Esophagus muscularis mucosa (tissue), 4 donors: Measurements from ENCODE around the gene VDR. TPM values are rescaled to one million over a fixed set of nuclear protein-coding genes. Genes with fewer than 3 reads are reported as not detected.

Experiments used
- DNase-seq: peaks from one replicate; pipeline ENCODE4 v3.0.0-alpha.2; 2017; ENCODE audit errors: extremely low spot score
- H3K27ac ChIP-seq, 4 donors: fragments of 200-600 bp; sonication (generic); replicated peaks in 1 of 4; 1 replicate in 3 of 4; 2 replicates in 1 of 4; pipeline ENCODE4 v1.5.1; 2016 to 2019; ENCODE audit warnings: mild to moderate bottlenecking in 1 of 4
- H3K27me3 ChIP-seq, 4 donors: fragments of 200-600 bp; sonication (generic); one replicate each; pipeline versions ENCODE4 v1.5.1 to v1.6.0; 2016 to 2019
- H3K36me3 ChIP-seq, 4 donors: fragments of 200-600 bp; sonication (generic); one replicate each; pipeline ENCODE4 v1.5.1; 2016 to 2019
- H3K4me1 ChIP-seq, 4 donors: fragments of 200-600 bp; sonication (generic); one replicate each; pipeline ENCODE4 v1.5.1; 2016 to 2019
- H3K4me3 ChIP-seq, 4 donors: fragments of 200-600 bp; sonication (generic); 1 replicate in 2 of 4; 2 replicates in 2 of 4; pipeline ENCODE4 v1.5.1; 2016 to 2019; ENCODE audit warnings: mild to moderate bottlenecking in 4 of 4, moderate library complexity in 1 of 4
- H3K9me3 ChIP-seq, 4 donors: fragments of 200-600 bp; sonication (generic); 1 replicate in 3 of 4; 2 replicates in 1 of 4; pipeline ENCODE4 v1.5.1; 2016 to 2019
- CTCF ChIP-seq, 3 experiments: fragments of 200-600 bp in 2 of 3; fragments of 450-650 bp in 1 of 3; sonication (generic) in 2 of 3; IDR thresholded peaks; one replicate each; pipeline ENCODE4 v1.5.1; 2017 to 2019; ENCODE audit warnings: antibody characterized with exemption in 3 of 3, mild to moderate bottlenecking in 2 of 3, moderate library complexity in 1 of 3
- EP300 ChIP-seq: sonication (generic); formaldehyde crosslinking; IDR thresholded peaks from one replicate; pipeline ENCODE4 v1.6.1; 2017; ENCODE audit warnings: antibody characterized with exemption
- POLR2A ChIP-seq: fragments of 450-650 bp; IDR thresholded peaks from one replicate; pipeline ENCODE4 v1.6.1; 2017; ENCODE audit warnings: antibody characterized with exemption, moderate library complexity, mild to moderate bottlenecking, low read depth
- POLR2AphosphoS5 ChIP-seq, 2 donors: sonication (generic); formaldehyde crosslinking; IDR thresholded peaks; one replicate each; pipeline ENCODE4 v1.6.1; 2017; ENCODE audit warnings: antibody characterized with exemption in 2 of 2
- WGBS: methylation state at CpG from one replicate; pipeline ENCODE4 v1.1.5; 2018; 5-methylcytosine and 5-hydroxymethylcytosine counted together
- intact Hi-C: fragments of 100-400 bp; cut with DNase I; formaldehyde crosslinking; loops from one replicate; pipeline ENCODE4 v1.15.1; 2023
- total RNA-seq, 4 donors: library from RNA; depleted of rRNA; stranded (reverse); fragments of >200 nt; gene quantifications; one replicate each; pipeline versions ENCODE4 v1.1.0 to v1.2.1, GENCODE V29; 2016

Gene VDR
- total RNA-seq, 4 donors from 2014 or later, result 0.42 to 2.8 (median 2.1) TPM

DNA sequence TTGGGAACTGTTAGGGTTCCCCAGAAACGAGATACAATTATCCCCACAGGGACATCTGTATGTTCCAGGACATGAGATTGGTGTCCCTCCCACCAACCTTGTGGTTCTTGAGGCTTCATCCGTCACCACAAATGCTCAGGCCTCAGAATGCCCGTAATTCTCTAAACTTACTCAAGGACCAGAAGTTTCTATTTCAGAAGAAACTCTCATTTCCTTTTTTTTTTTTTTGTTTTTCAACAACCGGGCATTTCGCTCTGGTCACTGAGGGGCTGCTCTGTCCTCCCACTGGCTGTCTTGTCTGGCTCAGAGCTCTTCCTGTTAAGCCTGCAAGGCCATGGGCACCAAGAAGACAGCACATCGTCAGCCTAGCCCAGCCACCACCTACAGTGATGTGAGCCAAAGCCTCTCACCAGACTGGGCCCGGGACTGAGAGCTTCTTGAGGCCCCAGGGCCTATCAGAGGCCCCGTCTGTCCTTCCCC lies 36.2 kb downstream of the VDR start:
- no peaks in the 10 kb centered on the region for H3K9me3 ChIP-seq
- H3K27me3 ChIP-seq, result no peaks in the 10 kb centered on the region
- intact Hi-C loops, result no loop called here
- DNase-seq, result no peak
- H3K4me3 ChIP-seq, result no peak overlapping the region
- TF ChIP-seq CTCF (IDR thresholded peaks at IDR 0.05), result no peak
- TF ChIP-seq POLR2A, result no peak
- 79% methylated on average over 8 of the region's 8 CpGs for WGBS
- H3K4me1 ChIP-seq, result peaks cover 12 to 13% (median 13%) of the 10 kb centered on the region in 4 donors
- no peak overlapping the region for H3K27ac ChIP-seq
- no peaks in the 10 kb centered on the region for H3K36me3 ChIP-seq

- intact Hi-C loops, result no loop called here
- no peak overlapping the region for H3K27ac ChIP-seq
- peaks cover 12 to 13% (median 13%) of the 10 kb centered on the region in 4 donors for H3K4me1 ChIP-seq
- no peaks in the 10 kb centered on the region for H3K27me3 ChIP-seq
- no peak overlapping the region for H3K4me3 ChIP-seq
- no peak for TF ChIP-seq EP300
- no peak for TF ChIP-seq POLR2A
- TF ChIP-seq CTCF (IDR thresholded peaks at IDR 0.05), result no peak
- TF ChIP-seq POLR2AphosphoS5 (IDR thresholded peaks at IDR 0.05), result no peak
- DNase-seq, result no peak
- H3K9me3 ChIP-seq, result no peaks in the 10 kb centered on the region
- WGBS, result 91% methylated on average over 2 of the region's 2 CpGs
- H3K36me3 ChIP-seq, result no peaks in the 10 kb centered on the region
Measured at GRCh38 chr12:47868041-47868440, 36.8 kb downstream of the VDR start.

- H3K27ac ChIP-seq, result no peak overlapping the region
- H3K36me3 ChIP-seq, result no peaks in the 10 kb centered on the region
- no peaks in the 10 kb centered on the region for H3K9me3 ChIP-seq
- peaks cover 12 to 13% (median 13%) of the 10 kb centered on the region in 4 donors for H3K4me1 ChIP-seq
- WGBS, result 79% methylated on average over 4 of the region's 4 CpGs
- no peak overlapping the region for H3K4me3 ChIP-seq
- DNase-seq, result no peak
- intact Hi-C loops, result no loop called here
- no peak for TF ChIP-seq EP300
- TF ChIP-seq POLR2AphosphoS5 (IDR thresholded peaks at IDR 0.05), result no peak
- TF ChIP-seq CTCF (IDR thresholded peaks at IDR 0.05), result no peak
- TF ChIP-seq POLR2A, result no peak
- H3K27me3 ChIP-seq, result no peaks in the 10 kb centered on the region
Measured at GRCh38 chr12:47867495-47867941, 37.3 kb downstream of the VDR start.

DNA sequence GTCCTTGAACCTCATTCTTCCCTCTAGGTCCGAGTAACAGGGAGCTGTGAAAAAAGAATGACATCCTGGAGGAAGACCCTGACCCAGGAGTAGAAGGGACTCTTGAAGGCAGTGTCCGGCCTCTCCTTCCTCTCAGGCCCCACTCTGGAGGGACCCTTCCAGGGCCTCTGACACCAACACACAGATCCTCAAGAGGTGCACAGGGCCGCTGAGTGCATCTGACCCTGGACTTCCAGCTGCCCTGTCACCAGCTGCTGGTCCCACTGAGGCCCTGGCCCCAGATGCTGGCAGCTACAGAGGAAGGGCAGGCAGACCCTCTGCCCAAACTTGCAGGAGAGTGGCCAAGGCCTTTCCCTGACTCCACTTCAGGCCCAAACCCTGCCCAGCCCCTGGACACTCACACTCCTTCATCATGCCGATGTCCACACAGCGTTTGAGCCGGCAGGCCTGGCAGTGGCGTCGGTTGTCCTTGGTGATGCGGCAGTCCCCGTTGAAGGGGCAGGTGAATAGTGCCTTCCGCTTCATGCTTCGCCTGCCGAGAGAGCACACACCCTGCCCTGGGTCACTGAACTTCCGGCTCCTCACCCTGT lies 40.1 kb downstream of the VDR start:
- H3K9me3 ChIP-seq, result no peaks in the 10 kb centered on the region
- intact Hi-C loops, result no loop called here
- H3K4me1 ChIP-seq, result peaks cover 0 to 1% (median under 1%) of the 10 kb centered on the region in 4 donors
- 97% methylated on average over 14 of the region's 14 CpGs for WGBS
- H3K27me3 ChIP-seq, result no peaks in the 10 kb centered on the region
- DNase-seq, result no peak
- no peak overlapping the region for H3K27ac ChIP-seq
- H3K4me3 ChIP-seq, result no peak overlapping the region
- no peaks in the 10 kb centered on the region for H3K36me3 ChIP-seq
- TF ChIP-seq EP300 (no peak), POLR2A (no peak), POLR2AphosphoS5 (IDR thresholded peaks at IDR 0.05) (no peak), CTCF (IDR thresholded peaks at IDR 0.05) (no peak)

GRCh38 chr12:47863985-47864384 lies 40.8 kb downstream of the VDR start:
- Histone ChIP-seq H3K4me3 (no peak overlapping the region), H3K4me1 (no peaks in the 10 kb centered on the region), H3K9me3 (no peaks in the 10 kb centered on the region), H3K36me3 (no peaks in the 10 kb centered on the region), H3K27ac (no peak overlapping the region), H3K27me3 (no peaks in the 10 kb centered on the region)
- TF ChIP-seq EP300 (no peak), POLR2A (no peak), POLR2AphosphoS5 (IDR thresholded peaks at IDR 0.05) (no peak), CTCF (IDR thresholded peaks at IDR 0.05) (no peak)
- 92% methylated on average over 6 of the region's 6 CpGs for WGBS
- intact Hi-C loops, result no loop called here
- DNase-seq, result no peak
